ENCODE results near the gene SYS1.

The SYS1 gene

DNA sequence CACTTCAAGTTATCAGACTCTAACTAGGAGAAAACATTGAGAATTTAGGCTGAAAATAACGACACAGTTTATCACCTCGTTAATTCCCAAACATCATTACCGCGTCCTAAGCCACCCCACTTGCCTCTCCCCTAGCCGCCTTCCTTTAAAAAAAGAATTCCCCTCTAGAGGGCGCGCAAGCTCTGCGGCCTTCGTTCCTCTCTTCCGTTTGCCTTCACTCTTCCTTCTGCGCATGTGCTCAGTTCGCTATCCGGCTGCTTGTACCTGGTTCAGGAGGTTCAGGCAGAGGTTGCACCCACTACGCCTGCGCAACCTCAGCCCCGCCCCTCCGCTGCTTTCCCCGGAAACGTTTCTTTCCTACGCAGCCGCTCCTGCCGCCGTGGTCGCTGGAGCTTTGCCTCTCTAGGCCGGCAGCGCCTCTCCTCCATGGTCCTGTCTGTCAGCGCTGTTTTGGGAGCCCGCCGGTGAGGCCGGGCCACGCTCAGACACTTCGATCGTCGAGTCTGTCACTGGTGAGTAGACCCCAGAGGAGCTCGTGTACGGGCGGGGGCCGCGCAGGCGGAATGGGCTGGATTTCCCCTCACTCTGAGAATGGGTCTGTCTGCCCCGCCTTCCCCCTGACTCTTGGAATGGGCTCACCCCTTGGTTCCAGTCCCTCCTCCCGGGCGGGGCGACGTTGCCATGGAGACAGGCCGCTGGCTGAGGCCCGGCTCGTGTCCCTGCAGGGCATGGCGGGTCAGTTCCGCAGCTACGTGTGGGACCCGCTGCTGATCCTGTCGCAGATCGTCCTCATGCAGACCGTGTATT, at the start of gene SYS1:
SYS1 (plus strand) TSS at position 353 of the 807 bp plus-strand sequence; CDS start at position 729, 376 bp downstream.
- DNase-seq (ENCODE audit: low spot score), result peak; percentile 98

DNA sequence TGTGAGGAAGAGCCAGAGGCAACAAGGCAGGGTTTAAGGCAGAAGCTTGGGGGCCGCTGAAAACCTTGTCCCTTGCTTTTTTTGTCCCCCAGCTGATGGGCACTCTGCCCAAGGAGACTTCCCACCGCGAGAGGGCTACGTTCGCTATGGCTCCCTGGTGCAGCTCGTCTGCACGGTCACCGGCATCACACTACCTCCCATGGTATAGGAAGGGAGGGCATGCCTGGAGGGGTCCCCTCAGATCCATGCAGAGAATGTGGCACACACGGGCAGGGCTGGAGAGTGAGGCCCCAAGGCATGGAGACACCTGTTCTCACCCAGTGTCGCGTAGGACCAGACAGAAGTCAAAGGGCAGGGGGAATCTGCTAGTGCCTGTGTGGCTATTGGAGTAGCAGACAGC, 49.0 kb upstream of the SYS1 start:
- no peak for DNase-seq (ENCODE audit: low spot score)

DNA sequence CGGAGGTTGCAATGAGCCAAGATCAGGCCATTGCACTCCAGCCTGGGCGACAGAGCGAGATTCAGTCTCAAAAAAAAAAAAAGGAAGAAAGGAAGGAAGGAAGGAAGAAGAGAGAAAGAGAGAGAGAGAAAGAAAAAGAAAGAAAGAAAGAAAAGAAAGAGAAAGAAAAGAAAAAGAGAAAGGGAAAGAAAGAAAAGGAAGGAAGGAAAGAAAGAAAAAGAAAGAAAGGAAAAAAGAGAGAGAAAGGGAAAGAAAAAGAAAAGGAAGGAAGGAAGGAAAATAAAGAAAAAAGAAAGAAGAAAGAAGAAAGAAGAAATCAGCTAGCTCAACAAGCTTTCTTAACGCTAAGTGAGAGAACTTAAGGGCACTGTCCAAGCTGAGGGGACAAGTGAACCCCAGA, 47.3 kb upstream of the SYS1 start:
- DNase-seq (ENCODE audit: low spot score), result no peak

DNA sequence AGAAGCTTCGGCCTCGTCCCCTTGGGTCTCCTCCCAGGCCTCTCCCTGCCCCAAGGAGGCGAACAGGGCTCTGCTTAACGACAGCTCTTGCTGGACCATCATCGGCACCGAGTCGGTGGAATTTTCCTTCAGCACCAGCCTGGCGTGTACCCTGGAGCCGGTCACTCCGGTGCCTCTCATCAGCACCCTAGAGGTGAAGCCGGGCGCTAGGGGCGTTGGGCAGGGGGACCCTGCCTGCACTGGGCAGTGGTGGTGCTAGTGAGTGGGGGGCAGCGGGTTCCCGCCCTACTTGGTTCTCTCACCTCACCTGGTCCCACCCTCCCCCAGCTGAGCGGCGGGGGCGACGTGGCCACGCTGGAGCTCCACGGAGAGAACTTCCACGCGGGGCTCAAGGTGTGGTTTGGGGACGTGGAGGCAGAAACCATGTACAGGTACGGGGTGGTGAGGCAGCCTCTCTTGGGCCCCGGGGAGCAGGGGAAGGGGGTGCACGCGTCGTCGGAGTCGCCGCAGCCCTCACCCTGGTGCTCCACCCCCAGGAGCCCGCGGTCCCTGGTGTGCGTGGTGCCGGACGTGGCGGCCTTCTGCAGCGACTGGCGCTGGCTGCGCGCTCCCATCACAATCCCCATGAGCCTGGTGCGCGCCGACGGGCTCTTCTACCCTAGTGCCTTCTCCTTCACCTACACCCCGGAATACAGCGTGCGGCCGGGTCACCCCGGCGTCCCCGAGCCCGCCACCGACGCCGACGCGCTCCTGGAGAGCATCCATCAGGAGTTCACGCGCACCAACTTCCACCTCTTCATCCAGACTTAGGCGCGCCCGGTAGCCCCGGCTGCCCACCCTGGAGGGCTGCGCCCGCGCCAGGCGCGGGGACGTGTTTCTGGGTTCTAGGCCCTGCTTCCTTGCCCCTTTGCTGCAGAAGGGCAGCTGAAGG, 46.5 kb upstream of the SYS1 start:
- no peak for DNase-seq (ENCODE audit: low spot score)

DNA sequence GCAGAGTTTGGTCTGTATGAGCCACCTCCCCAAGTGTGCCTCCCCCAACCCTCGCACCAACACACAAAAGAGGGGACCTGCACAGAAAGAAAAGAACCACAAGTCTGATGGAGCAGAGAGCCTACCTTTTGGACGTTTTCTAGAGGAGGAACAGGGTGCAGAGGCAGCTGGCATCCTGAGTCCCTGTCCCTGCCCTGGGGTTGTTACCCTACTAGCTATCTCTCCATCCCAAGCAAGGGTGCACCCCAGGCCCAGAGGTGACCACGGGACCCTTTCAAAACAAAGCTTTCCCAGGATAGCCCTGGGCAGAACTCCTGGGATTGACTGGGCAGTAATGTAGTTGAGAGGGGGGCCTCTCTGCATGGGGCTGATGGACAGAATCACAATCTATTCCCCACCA, 45.1 kb upstream of the SYS1 start:
- no peak for DNase-seq (ENCODE audit: low spot score)

- no peak for DNase-seq (ENCODE audit: low spot score)
These were observed 44.5 kb upstream of the SYS1 start for GRCh38 chr20:45318386-45318939.

GRCh38 chr20:45318948-45319347, 44.0 kb upstream of the SYS1 start:
- no peak for DNase-seq (ENCODE audit: low spot score)

GRCh38 chr20:45320948-45321595, 41.9 kb upstream of the SYS1 start:
- no peak for DNase-seq (ENCODE audit: low spot score)

DNA sequence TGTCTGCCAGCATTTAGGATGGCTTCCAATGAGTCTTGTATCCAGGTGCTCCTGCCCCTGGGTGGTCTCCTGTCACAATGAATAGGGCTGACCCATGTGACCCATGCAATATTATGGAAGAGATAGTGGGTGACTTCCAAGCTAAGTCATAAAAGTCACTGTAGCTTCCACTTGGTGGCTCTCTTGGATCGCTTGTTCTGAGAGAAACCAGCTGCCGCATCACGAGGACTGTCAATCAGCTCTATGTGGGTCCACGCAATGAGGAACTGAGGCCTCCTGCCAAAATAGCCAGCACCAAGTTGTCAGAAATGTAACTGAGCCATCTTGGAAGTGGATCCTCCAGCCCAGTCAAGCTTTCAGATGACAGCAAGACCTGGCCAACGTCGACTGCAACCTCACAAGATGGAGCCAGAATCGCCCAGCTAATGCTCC, 40.0 kb upstream of the SYS1 start:
- peak; percentile 84 for DNase-seq (ENCODE audit: low spot score)

DNA sequence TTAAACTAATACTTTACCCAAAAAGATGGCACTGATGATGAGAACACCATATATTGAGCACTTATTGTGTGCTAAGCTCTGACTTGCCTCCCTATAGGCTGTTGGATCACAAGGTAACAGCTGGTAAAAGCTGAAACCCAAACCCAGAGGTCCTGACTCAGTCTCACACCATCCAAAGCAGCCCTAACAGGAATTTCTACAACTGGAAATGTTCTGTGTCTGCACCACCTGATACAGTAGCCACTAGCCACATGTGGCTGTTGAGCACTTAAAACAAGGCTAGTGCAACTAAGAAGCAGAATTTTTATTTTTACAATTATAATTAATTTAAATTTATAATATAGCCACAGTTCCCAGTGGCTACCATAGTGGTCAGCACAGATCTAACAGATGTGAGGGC, 39.2 kb upstream of the SYS1 start:
- no peak for DNase-seq (ENCODE audit: low spot score)

GRCh38 chr20:45325371-45325770, 37.6 kb upstream of the SYS1 start:
- DNase-seq (ENCODE audit: low spot score), result no peak

DNA sequence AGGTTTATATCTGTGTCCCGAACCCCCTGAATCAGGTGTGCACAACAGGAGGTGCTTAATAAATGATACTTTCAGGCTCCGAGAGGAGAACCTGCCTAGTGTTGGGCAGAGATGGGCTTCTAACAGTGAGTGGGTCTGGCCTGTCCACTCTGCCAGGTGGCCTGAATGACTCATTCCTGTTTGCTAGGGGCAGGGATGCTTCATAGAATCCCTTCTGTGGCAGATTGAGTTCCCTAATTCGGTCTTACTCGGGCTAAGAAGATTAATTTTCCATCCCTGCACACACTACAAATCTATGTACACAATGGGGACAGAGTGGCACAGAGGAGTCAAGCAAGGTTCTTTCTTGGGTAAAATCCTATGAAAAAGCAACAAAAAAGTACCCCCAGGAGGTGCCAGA, 34.5 kb upstream of the SYS1 start:
- no peak for DNase-seq (ENCODE audit: low spot score)

DNA sequence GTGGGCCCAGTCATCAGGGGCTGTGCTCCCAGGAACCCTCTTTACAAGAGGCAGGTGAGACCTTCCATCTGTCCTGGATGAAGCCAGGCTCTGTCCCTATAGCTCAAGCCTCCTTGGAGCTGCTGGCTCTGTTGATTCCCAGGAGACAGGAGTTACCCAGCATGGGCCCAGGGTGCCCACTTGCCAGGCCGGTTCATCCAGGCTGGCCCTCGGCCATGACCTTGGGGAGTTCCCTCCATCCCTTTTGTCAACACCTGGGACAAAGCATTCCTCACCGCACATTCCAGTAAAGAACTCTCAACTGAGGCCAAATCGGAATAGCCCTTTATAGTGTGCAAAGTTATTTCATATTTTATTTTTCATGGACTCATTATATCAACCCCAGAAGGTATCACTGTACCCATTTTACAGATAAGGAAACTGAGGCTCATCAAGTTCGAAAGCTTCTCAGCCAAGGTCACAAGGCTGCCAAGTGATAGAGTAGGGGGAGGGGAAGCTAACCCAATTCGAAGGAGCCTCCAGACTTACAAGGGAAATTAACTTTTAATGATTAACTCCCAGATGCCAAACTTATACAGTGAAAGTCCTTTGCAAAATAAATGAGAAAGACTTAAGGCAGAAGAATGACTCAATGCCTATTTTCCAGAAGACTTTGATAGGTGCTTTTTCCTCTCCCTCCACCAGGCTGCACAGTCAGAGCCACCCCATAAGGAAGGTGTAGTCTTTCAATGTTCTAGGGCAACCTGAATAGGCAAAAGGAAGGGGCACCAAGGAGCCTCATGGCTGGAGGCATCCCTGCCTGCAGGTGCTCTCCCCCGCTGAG, 33.2 kb upstream of the SYS1 start:
- no peak for DNase-seq (ENCODE audit: low spot score)

- DNase-seq (ENCODE audit: low spot score), result no peak
These were observed 32.5 kb upstream of the SYS1 start for GRCh38 chr20:45330476-45330875.

DNA sequence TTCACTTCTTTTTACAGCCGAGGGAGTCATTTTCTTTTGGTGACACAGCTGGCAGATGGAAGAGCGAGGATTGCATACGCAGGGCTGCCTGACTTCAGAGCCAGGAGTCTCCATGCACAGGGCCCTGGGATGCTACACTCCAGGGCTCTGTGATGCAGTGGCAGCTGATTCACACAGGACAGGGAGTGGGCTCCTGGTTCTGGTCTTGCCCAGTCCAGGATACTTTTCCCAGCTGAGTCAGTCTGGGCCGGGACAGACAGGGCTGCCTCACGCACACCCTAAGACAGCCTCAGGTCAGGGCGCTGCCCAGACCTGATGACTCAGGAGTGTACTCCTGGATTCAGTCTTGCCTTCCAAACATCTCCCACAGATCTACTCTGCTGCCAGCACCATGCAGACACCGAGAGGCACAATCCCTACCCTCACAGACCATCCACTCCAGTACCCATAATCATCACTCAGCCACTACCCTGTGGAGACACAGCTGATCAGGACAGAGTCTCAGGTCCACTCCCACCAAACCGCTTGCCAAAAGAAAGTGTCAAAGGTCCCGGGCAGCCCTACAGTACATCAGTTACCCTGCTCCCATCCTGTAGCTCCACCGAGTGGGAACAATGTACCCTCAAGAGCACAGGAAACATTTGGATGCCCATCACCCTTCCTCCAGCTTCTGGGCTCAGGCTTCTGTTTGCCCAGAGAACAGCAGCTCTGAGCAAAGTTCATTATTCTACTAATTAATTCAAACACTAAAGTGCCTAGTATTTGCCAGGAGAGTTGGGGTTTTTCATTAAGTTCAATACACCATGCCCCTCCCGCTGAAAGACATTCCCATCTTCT, 26.2 kb upstream of the SYS1 start:
- no peak for DNase-seq (ENCODE audit: low spot score)

GRCh38 chr20:45337367-45338120, 25.4 kb upstream of the SYS1 start:
- no peak for DNase-seq (ENCODE audit: low spot score)

GRCh38 chr20:45338121-45339030, 24.6 kb upstream of the SYS1 start:
- no peak for DNase-seq (ENCODE audit: low spot score)

- no peak for DNase-seq (ENCODE audit: low spot score)
These were observed 23.9 kb upstream of the SYS1 start for GRCh38 chr20:45339084-45339483.

- no peak for DNase-seq (ENCODE audit: low spot score)
These were observed 23.2 kb upstream of the SYS1 start for GRCh38 chr20:45339799-45340198.
